GM12801 (cell line): ENCODE measurements around the gene GPR183.

ENCODE experiments used
- CTCF ChIP-seq: IDR thresholded peaks from one replicate; pipeline ENCODE4 v1.5.1; 2011; ENCODE audit warnings: control low read depth; ENCODE audit not compliant: insufficient read length; ENCODE audit errors: extremely low read depth

Gene GPR183

GRCh38 chr13:99257291-99257690, 49.9 kb downstream of the GPR183 start:
- no peak for TF ChIP-seq CTCF

- no peak for TF ChIP-seq CTCF
Observed at GRCh38 chr13:99256709-99257108, 50.5 kb downstream of the GPR183 start.

GRCh38 chr13:99256283-99256682, 50.9 kb downstream of the GPR183 start:
- TF ChIP-seq CTCF = no peak

- no peak for TF ChIP-seq CTCF
Observed at GRCh38 chr13:99255271-99255670, 51.9 kb downstream of the GPR183 start.

- TF ChIP-seq CTCF = no peak
Observed at GRCh38 chr13:99254830-99255229, 52.4 kb downstream of the GPR183 start.

GRCh38 chr13:99251921-99252320, 55.3 kb downstream of the GPR183 start:
- TF ChIP-seq CTCF = no peak

- TF ChIP-seq CTCF = no peak
Observed at GRCh38 chr13:99250982-99251825, 56.0 kb downstream of the GPR183 start.
